GM21825 (cell line): Measurements from ENCODE around the gene CKS1B.
"Not testable (repeated sequence)": the region's sequence is repeated elsewhere in the genome, so short reads cannot be mapped to it uniquely, and the experiment has no call there.

Source experiments
- ATAC-seq: cut with Tn5 transposase; IDR thresholded peaks from one replicate; pipeline ENCODE4 v1.9.1; 2021; ENCODE audit warnings: mild to moderate bottlenecking, moderate library complexity; ENCODE audit not compliant: unreplicated experiment

Gene CKS1B

GRCh38 chr1:154982897-154983648 lies 8.6 kb downstream of the CKS1B start, which contains the start of gene FLAD1:
Gene FLAD1, plus strand, starts transcription at chr1:154983344. Its CDS starts 351 bp downstream, at chr1:154983695.
- peak; percentile 98 for ATAC-seq

DNA sequence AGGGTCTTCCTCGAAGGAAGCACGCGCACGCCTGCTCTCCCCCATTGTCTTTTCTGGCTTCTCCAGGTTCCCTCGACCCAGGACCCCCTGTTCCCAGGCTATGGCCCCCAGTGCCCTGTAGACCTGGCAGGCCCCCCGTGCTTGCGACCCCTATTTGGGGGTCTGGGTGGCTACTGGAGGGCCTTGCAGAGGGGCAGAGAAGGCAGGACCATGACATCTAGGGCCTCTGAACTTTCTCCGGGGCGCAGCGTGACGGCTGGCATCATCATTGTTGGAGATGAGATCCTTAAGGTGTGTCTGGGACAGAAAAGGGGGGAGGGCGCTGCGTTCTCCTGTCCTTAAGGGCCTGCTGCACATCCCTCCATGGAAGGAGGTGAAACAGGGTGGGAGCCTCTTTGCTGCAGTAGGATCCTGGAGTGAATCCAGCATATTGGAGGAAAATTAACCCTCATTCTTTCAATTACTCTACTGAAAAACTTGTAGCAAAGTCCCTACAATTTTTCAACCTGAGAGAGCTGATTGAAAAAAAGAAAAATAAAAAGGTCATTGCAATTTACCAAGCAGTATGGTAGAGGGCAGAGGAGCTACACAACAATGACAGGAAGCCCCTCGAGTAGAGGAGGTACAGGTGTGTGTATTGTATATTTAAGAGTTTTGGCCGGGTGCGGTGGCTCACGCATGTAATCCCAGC lies 9.4 kb downstream of the CKS1B start:
- ATAC-seq, result no peak

GRCh38 chr1:154986736-154987135 lies 12.3 kb downstream of the CKS1B start:
- ATAC-seq, result not testable (repeated sequence)

- no peak for ATAC-seq
Measured at GRCh38 chr1:154987326-154987725, 12.8 kb downstream of the CKS1B start.

- no peak for ATAC-seq
Measured at GRCh38 chr1:154988058-154988954, 13.8 kb downstream of the CKS1B start.

DNA sequence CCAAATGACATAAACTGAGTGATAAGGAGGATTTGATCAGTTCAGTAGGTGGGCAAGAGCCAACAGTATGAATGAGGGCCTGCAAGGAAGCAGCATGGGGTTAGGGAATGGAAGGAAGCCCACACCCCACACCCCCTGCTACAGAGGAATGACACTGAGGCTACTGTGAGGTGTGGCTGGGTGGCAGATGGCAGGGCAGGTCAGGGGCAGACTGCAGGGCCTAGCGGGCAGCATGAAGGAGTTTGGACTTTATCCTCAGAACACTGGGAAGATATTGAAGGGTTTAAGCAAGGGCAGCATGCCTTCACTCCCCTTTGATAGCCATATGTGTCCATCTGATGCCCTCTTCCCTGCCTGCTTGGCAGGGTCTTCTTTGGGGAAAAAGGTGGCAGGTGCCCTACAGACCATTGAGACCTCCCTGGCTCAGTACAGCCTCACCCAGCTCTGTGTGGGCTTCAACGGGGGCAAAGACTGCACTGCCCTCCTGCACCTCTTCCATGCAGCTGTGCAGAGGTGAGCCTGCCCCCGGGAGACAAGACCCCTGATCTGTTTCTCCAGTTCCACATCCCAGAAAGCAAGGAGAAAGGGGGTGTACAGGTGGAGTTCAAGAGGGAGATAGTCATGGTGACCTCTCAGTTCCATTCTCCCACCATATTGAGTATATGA lies 14.8 kb downstream of the CKS1B start:
- no peak for ATAC-seq

- no peak for ATAC-seq
Measured at GRCh38 chr1:154990276-154990675, 15.8 kb downstream of the CKS1B start.

DNA sequence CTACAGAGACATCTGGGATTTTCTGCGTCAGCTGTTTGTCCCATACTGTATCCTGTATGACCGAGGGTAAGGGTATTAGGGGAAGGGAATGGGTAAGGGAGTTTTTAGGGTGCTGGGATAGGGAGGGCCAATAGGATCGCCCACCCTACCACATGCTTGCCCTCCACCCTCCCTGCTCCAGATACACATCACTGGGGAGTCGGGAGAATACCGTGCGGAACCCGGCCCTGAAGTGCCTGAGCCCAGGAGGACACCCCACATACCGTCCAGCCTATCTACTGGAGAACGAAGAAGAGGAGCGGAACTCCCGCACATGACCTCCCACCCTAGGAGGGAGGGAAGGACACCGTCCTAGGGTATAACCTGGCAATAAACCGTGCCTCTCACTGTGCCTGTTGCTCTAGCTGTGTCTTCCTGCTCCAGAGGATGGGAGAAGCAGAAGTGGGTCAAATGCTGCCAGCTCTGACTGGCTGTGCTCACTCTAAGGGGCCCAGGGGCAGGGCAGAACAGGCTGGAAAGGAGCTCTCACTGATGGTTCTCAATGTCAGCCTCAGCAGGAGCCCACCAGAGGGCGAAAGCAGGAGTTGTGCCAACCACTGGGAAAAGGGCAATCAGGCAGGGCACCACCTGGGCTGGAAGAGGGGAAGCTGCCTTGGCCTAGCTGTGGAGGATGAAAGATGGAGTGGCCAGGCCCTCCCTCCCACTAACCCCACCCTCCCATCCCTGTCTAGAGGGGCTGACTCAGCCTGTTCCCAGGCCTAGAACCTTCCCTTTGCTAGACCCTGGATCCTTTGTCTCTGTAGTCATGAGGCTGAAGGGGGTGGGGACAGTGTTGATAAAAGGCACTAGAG lies 18.5 kb downstream of the CKS1B start:
- no peak for ATAC-seq

- no peak for ATAC-seq
Measured at GRCh38 chr1:154993572-154994268, 19.2 kb downstream of the CKS1B start, which contains the start of gene LENEP. Gene LENEP, plus strand, starts transcription at chr1:154993586. Its CDS starts 22 bp downstream, at chr1:154993608.

DNA sequence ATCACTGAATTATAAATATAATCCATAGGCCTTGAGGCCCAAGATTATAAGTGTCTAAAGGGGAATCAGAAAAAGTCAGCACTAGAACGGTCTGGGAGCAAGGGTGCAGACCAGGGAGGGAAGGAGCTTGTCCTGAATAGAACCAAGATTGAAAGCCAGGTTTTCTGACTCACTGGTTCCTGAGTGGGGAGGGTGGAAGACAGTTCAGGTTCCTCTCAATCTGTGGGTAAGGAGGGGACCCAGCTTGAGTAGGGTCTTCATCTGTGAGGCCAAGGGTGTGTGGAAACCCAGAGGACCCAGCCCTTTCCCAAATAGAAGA lies 19.7 kb downstream of the CKS1B start:
- ATAC-seq, result no peak

- no peak for ATAC-seq
Measured at GRCh38 chr1:154994591-154994990, 20.1 kb downstream of the CKS1B start.

- not testable (repeated sequence) for ATAC-seq
Measured at GRCh38 chr1:154995301-154995983, 21.0 kb downstream of the CKS1B start.

DNA sequence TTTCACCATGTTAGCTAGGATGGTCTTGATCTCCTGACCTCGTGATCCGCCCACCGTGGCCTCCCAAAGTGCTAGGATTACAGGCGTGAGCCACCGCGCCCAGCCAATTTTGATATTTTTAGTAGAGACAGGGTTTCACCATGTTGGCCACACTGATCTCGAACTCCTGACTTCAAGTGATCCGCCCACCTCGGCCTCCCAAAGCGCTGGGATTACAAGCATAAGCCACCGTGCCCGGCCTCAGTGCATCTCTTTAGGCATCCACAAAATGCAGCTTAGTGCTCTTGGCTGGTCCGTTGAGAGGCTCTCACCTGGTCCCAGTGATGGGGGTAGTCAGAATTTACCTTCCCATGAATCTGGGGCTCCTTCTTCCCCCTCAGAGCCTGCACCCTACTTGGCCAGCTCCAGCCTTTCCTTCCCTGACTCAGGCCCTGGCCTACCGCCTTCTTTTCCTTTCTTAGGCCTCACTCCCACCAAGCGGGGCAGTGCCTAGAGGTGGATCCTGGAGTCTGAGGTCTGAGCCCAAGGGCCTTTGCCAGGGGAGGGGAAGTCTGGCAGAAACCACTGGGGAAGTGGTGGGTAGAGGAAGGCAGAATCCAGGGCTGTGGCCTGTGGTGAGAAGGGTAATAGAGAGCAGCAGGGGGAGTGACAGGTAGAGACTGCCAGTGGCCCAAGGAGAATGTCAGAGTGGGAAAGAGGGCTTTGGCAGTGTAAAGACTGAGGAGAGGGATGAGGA lies 22.7 kb downstream of the CKS1B start:
- no peak for ATAC-seq

- ATAC-seq, result no peak
Measured at GRCh38 chr1:154998201-154998780, 23.8 kb downstream of the CKS1B start.

GRCh38 chr1:154998818-154999570 lies 24.5 kb downstream of the CKS1B start:
- ATAC-seq, result no peak

- no peak for ATAC-seq
Measured at GRCh38 chr1:154999571-155000410, 25.3 kb downstream of the CKS1B start.
